GM19023 (cell line): ENCODE measurements around the gene MAP3K20.
"Not testable (repeated sequence)": the region's sequence is repeated elsewhere in the genome, so short reads cannot be mapped to it uniquely, and the experiment has no call there.

Experiments
- ATAC-seq: cut with Tn5 transposase; IDR thresholded peaks from one replicate; pipeline ENCODE4 v1.9.1; 2021; ENCODE audit warnings: mild to moderate bottlenecking, moderate library complexity; ENCODE audit not compliant: unreplicated experiment

MAP3K20 gene

DNA sequence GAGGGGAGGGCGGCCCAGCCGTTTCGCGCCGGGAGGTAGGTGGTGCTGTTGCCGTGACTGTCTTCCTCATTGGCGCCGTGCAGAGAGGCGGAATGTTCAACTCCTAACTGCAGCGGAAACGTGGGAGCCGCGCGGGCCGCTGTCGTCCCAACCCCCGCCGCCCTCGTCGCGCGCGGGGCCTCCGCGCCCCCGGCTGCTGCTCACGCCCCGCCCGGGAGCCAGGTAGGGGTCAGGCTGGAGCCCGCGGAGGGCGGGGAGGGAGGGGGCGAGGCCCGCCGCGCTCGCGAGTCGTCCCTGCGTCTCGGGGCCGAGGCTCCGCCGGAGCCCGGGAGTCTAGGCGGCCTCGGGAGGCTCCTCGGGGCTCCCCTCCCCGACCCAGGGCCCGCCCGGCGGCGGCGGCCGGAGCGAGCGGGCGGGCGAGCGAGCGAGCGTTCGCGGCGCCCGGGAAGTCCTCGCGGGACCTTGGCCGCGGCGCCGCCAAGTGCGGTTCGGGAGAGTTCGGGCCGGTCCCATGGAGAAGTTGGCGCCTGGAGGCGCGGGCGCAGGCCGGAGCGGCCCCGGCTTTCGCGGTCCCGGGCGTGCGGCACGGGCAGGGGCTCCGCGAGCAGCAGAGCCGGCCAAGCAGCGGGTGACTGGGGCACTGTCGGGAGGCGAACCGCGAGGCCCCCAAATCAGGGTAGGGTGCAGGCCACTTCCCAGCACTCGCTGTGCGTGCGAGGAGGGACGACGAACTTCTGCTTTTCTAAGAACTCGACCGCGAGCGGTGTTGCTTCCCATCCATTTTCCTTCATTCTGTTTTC, at the start of gene MAP3K20:
Gene MAP3K20 (plus strand): TSS at position 66 of the 800 bp plus-strand sequence. CDS start 15,186 bp downstream, outside the sequence.
- ATAC-seq = peak; percentile 66

GRCh38 chr2:173026479-173026878, 49.2 kb upstream of the MAP3K20 start:
- no peak for ATAC-seq

GRCh38 chr2:173027181-173028128, 48.2 kb upstream of the MAP3K20 start:
- ATAC-seq = no peak

- ATAC-seq = no peak
Measured at GRCh38 chr2:173028141-173028540, 47.5 kb upstream of the MAP3K20 start.

DNA sequence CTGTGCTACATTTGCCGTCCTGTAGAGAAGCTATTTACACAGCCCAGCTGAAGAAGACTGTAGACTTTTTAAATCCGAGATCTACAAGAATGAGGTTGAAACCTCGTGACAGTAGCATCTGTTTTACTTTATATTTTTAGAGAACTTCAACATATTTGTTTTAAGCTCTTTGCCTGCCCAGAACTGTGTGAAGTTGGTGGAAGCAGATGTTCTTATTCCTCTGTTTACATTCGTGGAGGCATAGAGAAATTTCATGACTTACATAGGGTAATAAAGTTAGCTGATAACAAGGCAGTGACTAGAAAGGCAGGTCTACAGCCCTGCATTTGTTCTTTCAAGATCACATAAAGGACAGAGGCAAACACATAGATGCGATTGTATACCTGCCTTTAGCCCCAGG, 47.0 kb upstream of the MAP3K20 start:
- ATAC-seq = no peak

- ATAC-seq = no peak
Measured at GRCh38 chr2:173030561-173031490, 44.8 kb upstream of the MAP3K20 start.

GRCh38 chr2:173032032-173032431, 43.6 kb upstream of the MAP3K20 start:
- no peak for ATAC-seq

DNA sequence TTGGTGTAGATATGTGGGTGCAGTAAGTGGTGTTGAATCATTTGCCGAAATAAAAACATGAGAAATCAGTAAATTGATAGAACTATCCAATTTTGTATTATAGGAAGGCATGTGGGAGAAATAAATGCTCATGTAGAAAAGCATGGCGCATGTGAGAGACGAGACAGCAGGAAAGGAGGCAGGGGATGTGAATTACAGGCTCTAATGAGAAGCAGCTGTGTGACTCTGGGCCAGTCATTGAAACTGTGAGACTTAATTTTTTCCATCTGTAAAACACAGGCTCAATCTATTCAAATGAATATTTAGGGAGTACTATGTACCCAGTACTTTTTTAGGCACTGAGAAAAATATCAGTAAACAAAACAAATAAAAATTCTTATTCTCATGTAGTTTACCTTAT, 42.6 kb upstream of the MAP3K20 start:
- no peak for ATAC-seq

DNA sequence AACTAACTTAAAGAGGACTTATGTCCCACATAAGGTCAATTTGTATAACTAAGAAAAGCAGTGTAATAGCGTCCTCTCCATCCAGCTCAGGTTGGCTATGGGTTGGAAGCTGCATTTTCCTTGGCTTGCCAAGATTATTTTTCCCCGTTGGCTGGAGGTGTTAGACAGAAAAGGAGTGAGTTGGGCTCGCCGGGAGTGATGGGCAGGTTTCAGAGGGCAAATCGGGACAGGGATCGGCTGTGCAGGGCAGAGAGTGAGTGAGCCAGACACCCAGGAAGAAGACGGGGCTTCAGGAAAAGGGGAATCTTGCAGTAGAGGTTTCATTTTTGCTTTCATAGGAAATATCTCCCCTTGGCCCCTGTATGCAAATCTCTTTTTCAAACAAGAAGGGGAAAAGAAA, 41.5 kb upstream of the MAP3K20 start:
- ATAC-seq = no peak

DNA sequence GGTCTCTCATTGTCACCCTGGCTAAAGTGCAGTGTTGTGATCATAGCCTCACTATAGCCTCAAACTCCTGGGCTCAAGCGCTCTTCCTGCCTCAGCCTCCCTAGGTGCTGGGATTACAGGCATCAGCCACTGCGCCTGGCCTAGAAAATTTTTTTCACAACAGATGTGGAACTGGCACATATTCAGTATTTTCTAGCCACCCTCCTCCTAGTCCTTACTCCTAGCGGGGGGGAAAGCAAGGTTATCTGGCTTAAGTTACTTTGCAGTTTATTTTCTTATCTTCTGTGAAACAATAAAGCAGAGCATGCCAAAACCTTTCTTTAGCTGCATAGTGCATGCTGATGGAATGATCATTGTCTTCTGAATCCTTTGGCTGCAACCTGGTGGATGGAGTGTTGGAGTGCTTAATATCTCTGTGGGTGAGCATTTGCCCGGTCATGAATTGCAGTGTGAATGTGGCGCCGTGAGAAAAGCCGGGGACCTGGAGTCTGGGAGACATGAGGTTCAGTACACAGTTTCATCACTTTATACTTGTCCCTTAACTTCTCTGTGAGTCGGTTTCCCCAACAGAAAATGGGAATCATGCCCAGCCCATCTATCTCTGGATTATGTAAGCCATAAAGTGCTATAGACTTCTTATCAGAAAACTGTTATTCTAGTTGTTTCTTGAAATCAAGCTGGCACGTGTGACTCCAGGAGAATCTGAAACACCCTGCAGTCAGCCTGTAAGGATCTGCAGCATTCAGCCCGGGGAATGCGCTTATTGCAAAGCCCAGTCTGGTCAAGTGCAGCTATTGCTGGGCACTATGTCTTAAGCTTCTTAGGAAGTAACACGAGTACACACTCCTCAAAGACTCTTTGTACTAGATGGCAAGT, 38.2 kb upstream of the MAP3K20 start:
- ATAC-seq = no peak

DNA sequence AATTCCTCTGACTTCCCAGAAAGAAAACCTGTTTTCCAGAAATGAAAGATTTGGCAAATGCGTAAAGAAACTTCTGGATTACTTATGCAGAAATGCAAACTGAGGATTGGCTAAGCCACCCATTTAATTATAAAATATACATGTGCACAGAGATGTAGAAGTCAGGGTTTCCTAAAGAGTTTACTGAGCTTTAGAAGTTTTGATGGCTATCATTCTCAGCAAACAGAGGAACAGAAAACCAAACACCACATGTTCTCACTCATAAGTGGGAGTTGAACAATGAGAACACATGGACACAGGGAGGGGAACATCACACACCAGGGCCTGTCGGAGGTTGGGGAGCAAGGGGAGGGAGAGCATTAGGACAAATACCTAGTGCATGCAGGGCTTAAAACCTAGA, 37.4 kb upstream of the MAP3K20 start:
- not testable (repeated sequence) for ATAC-seq

DNA sequence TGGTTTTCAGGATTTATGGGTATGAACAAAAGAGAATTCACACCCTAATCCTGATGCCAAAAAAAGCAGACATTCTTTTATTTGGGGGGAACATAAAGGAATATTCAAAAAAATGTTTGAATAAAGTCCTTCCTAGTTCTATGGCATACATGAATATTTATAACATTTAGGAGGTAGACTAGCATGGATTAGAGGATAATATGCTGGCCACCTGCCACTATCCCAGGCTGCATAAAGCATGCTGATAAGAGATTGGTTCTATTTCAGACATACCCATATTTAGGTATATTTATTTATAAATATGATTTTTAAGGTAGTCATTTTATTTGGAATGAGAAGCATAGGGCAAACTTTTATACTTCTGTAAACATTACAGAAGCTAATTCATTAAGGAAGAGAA, 34.9 kb upstream of the MAP3K20 start:
- no peak for ATAC-seq

DNA sequence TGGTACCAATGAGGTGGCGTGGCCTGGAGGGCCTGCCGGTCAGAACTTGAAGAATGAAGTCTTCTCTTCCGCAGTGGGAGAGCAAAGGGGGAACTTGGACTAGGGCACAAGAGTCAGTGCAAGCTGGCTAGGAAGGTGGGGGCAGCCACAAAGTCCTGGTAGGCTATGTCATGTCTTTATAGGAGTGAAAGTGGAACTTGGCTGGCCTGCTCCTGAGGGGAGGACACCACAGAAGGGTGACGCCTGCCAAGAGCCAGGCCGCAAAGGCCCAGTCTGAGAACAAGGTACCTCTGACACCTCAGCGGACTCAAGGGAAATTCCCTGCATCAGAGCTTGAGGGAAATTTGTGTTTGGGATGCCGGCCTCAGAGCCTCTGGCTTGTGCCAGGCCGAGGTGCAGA, 32.2 kb upstream of the MAP3K20 start:
- no peak for ATAC-seq

DNA sequence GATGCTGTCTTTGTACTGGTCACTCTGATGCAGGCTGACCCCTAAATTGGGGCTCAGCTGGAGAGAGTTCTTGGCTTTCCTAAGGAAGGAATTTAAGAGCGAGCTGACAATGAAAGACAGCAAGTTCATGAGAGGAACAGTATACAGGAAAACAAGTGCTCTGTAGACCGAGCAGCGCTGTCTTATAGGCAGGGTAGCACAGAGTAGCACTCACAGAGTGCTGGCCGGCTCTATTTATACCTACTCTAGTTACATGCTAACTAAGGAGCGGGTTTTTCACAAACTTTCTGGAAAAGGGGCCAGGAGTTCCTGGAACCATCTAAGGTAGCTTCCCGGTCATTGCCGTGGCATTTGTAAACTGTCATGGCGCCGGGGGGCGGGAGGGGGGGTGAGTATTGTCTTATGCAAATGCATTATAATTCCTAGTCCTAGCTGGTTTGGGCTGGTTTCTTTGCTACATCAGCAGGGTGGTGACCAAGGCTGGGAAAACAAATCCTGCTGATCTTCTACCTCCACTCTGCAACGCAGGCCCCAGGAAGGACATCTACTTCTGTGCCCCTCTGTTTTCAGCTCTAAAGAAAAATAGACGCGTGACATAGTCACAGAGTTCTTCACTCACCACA, 31.6 kb upstream of the MAP3K20 start:
- ATAC-seq = no peak

GRCh38 chr2:173044686-173045085, 31.0 kb upstream of the MAP3K20 start:
- ATAC-seq = no peak

DNA sequence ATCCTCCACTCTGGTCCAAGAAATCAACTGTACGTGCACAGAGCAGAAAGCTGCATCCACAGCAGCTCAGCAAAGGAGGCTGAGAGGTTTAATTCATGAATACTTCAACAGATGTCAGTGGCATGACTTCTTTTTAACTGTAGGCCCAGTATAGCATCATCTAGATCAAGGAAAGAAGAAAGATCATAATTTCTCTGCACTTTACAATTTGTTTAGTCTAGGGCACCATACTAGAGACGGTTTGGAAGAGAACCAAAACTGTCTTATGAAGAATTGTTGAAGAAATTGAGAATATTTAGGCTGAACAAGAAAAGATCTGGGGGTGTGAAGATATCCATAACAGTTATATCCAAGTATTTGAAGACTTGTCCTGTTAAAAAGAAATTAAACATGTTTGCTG, 30.5 kb upstream of the MAP3K20 start:
- ATAC-seq = no peak

- ATAC-seq = no peak
Measured at GRCh38 chr2:173048522-173048896, 27.1 kb upstream of the MAP3K20 start.

DNA sequence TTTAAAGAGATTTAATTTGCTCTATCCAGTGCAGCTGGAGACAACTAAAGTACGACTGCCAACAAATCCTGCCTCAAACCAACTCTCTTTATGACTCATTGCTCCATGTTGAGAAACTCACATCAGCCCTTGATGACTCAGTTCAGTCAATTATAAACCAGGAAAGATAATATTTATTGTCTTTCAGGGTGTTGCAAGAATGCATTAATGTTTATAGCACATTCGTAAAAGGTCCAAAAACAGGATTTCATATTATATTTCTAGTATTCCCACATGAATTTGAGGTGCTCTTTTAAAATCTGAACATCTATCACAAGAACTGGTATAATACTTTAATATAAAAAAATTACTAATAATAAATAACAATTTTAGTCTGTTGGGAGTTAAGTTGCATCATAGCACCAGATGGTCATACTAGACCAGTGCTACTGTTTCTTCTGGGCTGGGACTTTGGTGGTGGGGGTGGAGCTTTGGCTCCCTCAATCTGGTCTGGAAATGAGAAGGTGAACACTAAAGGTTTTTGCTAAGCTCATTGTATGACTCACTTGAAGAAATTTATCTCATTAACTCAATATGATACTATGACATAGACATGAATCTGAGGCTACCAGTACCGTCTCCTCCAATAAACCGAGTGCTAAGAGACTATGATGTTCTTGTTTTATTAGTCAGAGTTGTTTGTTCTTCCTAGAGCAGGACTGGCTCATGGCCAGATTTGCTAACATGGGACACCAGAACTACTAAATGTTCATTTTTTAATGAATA, 26.6 kb upstream of the MAP3K20 start:
- peak; percentile 79 for ATAC-seq

GRCh38 chr2:173049831-173050230, 25.8 kb upstream of the MAP3K20 start:
- no peak for ATAC-seq
